GM12891 (cell line): ENCODE measurements around the gene ZC3HAV1L.

ENCODE experiments used
- DNase-seq: peaks from one replicate; pipeline ENCODE4 v3.0.0; 2011; ENCODE audit warnings: low spot score; ENCODE audit not compliant: insufficient read length
- FAIRE-seq: peaks from 2 replicates; lab custom pipeline; 2011; peaks lifted over from hg19 to GRCh38; lab: Jason Lieb, UNC
- PAX5 ChIP-seq: IDR thresholded peaks from 2 replicates; pipeline ENCODE4 v1.6.1; 2011; ENCODE audit warnings: low read length, moderate library complexity, mild to moderate bottlenecking; ENCODE audit not compliant: insufficient read depth, severe bottlenecking
- POLR2A ChIP-seq: IDR thresholded peaks from 2 replicates; pipeline ENCODE4 v1.6.1; 2011; ENCODE audit warnings: low read depth, low read length, control low read depth
- POLR2AphosphoS5 ChIP-seq: IDR thresholded peaks from 2 replicates; pipeline ENCODE4 v1.6.1; 2011; ENCODE audit warnings: low read depth, low read length, control low read depth
- POU2F2 ChIP-seq: IDR thresholded peaks from 2 replicates; pipeline ENCODE4 v1.6.1; 2011; ENCODE audit warnings: low read depth, mild to moderate bottlenecking, control low read depth, low read length, moderate library complexity
- SPI1 ChIP-seq: IDR thresholded peaks from 2 replicates; pipeline ENCODE4 v1.6.1; 2011; ENCODE audit warnings: low read depth, low read length, control low read depth
- TAF1 ChIP-seq: IDR thresholded peaks from 2 replicates; pipeline ENCODE4 v1.6.1; 2011; ENCODE audit warnings: low read depth, low read length, control low read depth

ZC3HAV1L gene

DNA sequence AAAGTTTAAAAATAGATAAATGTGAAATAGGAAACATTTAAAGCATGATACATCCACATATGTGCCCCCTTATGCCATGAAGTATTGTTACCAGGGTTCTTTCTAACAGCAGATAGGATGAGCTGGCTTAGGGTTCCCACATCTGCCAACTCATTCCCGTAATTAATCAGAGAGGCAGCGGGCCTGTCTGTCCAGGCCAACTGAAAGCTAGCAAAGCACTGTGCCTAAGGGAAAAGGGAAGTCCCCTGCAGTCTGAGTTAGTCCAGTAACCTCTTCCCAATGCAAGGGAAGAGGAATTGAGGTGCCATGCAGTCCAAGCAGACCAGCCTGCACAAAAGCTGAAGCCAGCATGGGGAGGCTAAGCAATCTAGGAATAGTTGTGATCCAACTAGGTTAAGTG, 18.3 kb upstream of the ZC3HAV1L start:
- FAIRE-seq (no peak), DNase-seq (no peak)
- TF ChIP-seq TAF1: no peak
- TF ChIP-seq SPI1: no peak
- no peak for TF ChIP-seq POLR2A
- TF ChIP-seq POU2F2: no peak
- TF ChIP-seq POLR2AphosphoS5: no peak
- TF ChIP-seq PAX5: no peak

GRCh38 chr7:139051655-139052054, 15.8 kb upstream of the ZC3HAV1L start:
- FAIRE-seq (no peak), DNase-seq (no peak)
- TF ChIP-seq PAX5 (no peak), POU2F2 (no peak), POLR2AphosphoS5 (no peak), POLR2A (no peak), TAF1 (no peak), SPI1 (no peak)

DNA sequence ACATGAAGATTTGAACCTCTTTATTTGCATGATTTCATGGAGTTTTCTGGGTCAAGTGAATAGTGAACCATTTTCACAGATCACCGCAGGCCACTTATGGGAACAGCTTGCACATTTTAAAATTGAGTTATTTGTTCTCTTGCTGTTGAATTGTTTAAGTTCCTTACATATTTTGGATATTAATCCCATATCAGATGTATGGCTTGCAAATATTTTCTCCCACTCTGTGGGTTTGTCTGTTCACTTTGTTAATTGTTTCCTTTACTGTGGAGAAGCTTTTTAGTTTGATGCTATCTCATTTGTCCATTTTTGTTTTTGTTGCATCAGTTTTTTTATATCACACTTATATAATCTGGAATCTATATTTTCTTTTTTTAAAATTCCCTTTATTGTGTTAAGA, 14.1 kb upstream of the ZC3HAV1L start:
- FAIRE-seq (no peak), DNase-seq (no peak)
- no peak for TF ChIP-seq POU2F2
- TF ChIP-seq POLR2A: no peak
- TF ChIP-seq POLR2AphosphoS5: no peak
- TF ChIP-seq TAF1: no peak
- TF ChIP-seq SPI1: no peak
- no peak for TF ChIP-seq PAX5

DNA sequence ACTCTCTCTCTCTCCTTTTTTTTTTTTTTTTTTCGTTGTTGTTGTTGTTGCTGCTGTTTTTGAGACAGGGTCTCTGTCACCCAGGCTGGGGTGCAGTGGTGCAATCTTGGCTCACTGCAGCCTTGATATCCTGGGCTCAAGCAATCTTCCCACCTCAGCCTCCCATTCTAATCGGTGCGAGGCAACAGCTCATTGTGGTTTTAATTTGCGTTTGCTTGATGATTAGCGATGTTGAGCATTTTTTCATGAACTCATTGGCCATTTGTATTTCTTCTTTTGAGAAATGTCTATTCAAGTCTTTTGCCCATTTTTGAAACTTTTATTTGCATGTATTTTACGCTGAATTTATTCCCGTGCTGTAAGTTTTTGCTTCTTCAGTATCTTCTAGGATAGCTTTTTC, 13.3 kb upstream of the ZC3HAV1L start:
- no peak for DNase-seq
- TF ChIP-seq POLR2AphosphoS5: no peak
- no peak for TF ChIP-seq SPI1
- TF ChIP-seq POLR2A: no peak
- no peak for TF ChIP-seq PAX5
- no peak for TF ChIP-seq TAF1
- TF ChIP-seq POU2F2: no peak
- peak; percentile 13 for FAIRE-seq

GRCh38 chr7:139047970-139048369, 12.1 kb upstream of the ZC3HAV1L start:
- FAIRE-seq: no peak
- no peak for DNase-seq

GRCh38 chr7:139046143-139046542, 10.3 kb upstream of the ZC3HAV1L start:
- FAIRE-seq: no peak
- DNase-seq: no peak
- TF ChIP-seq POLR2A (no peak), PAX5 (no peak), SPI1 (no peak), POU2F2 (no peak), TAF1 (no peak), POLR2AphosphoS5 (no peak)

More at GRCh38 chr7:139047970-139048369, 12.1 kb upstream of the ZC3HAV1L start:
- TF ChIP-seq POU2F2: no peak
- TF ChIP-seq TAF1: no peak
- no peak for TF ChIP-seq PAX5

- DNase-seq (no peak), FAIRE-seq (no peak)
- TF ChIP-seq POU2F2 (no peak), TAF1 (no peak)
Observed at GRCh38 chr7:139044813-139045794, 9.3 kb upstream of the ZC3HAV1L start.

GRCh38 chr7:139043823-139044812, 8.3 kb upstream of the ZC3HAV1L start:
- no peak for TF ChIP-seq POLR2AphosphoS5
- TF ChIP-seq SPI1: no peak
- TF ChIP-seq PAX5: no peak
- no peak for TF ChIP-seq POU2F2
- no peak for TF ChIP-seq POLR2A
- TF ChIP-seq TAF1: no peak
- FAIRE-seq (peak; percentile 58), DNase-seq (no peak)

- DNase-seq: no peak
- FAIRE-seq: no peak
- TF ChIP-seq PAX5 (no peak), SPI1 (no peak), TAF1 (no peak), POLR2AphosphoS5 (no peak), POLR2A (no peak), POU2F2 (no peak)
Observed at GRCh38 chr7:139041378-139042085, 5.7 kb upstream of the ZC3HAV1L start.
